ENCODE results near the gene PLEKHJ1. TPM values are rescaled to one million over a fixed set of nuclear protein-coding genes. Genes with fewer than 3 reads are reported as not detected.

PLEKHJ1 gene
- polyA plus RNA-seq, 1 donor, result 115 TPM

- H3K27me3 ChIP-seq (ENCODE audit: control insufficient read depth, insufficient read depth, low read length), result no peaks in the 10 kb centered on the region
- WGBS (ENCODE audit: insufficient coverage, low lambda C conversion rate), result no CpG with 5 or more reads among the region's 25 CpGs
- DNase-seq, result no peak
- peaks cover 34% of the 10 kb centered on the region for H3K4me1 ChIP-seq (ENCODE audit: control insufficient read depth, insufficient read depth, low read length)
- H3K27ac ChIP-seq (ENCODE audit: low read length), result no peak overlapping the region
- H3K9me3 ChIP-seq (ENCODE audit: control insufficient read depth, low read depth, low read length), result no peaks in the 10 kb centered on the region
- no peak overlapping the region for H3K4me3 ChIP-seq (ENCODE audit: low read length)
- peaks cover 54% of the 10 kb centered on the region for H3K36me3 ChIP-seq (ENCODE audit: control insufficient read depth, insufficient read depth, low read length)
These were observed 2.4 kb downstream of the PLEKHJ1 start for GRCh38 chr19:2233601-2234280.

DNA sequence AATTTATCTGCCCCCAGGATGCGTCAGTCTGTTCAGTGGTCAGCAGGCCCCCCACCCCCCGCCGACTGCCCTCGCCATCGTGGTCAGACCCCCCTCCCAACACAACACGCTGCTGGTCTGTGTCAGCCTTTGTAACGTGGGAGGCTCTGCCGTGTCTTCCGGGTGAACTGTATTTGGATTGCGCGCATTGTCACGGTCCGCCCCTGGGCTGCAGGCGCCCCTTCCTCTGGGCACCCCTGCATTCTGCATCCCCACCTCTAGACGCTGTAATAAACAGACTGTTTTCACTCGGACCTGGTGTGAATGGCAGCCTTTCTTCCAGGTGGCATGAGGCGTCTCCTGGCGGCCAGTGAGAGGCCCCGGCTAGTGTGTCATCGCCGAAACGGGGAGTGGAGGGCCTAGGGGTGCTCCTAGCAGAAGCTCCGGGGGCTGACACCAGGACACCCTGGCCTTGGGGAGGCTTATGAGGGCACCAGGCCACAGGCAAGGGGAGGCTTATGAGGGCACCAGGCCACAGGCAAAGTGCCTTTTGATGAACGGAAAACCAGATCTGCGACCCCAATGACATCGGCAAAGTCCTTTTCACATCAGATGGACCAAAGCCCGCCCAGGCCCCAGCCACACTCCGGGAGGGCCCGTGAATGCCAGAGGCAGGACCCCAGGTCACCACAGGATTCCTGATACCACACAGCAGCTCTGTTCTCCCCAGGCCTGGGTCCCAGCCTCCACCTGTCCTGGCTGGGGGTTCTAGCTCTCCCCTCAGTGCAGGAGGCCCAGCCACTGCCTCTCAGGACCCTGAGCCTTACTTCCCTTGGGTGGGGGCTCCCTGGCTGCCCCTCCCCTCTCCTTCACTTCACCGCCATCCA is 3.6 kb downstream of the PLEKHJ1 start:
- H3K36me3 ChIP-seq (ENCODE audit: control insufficient read depth, insufficient read depth, low read length), result peaks cover 59% of the 10 kb centered on the region
- no peak for DNase-seq
- no peaks in the 10 kb centered on the region for H3K27me3 ChIP-seq (ENCODE audit: control insufficient read depth, insufficient read depth, low read length)
- no CpG with 5 or more reads among the region's 30 CpGs for WGBS (ENCODE audit: insufficient coverage, low lambda C conversion rate)
- peaks cover 26% of the 10 kb centered on the region for H3K4me1 ChIP-seq (ENCODE audit: control insufficient read depth, insufficient read depth, low read length)
- no peak overlapping the region for H3K27ac ChIP-seq (ENCODE audit: low read length)
- no peak overlapping the region for H3K4me3 ChIP-seq (ENCODE audit: low read length)
- H3K9me3 ChIP-seq (ENCODE audit: control insufficient read depth, low read depth, low read length), result no peaks in the 10 kb centered on the region

- Histone ChIP-seq H3K9me3 (ENCODE audit: control insufficient read depth, low read depth, low read length) (no peaks in the 10 kb centered on the region), H3K4me1 (ENCODE audit: control insufficient read depth, insufficient read depth, low read length) (peaks cover 23% of the 10 kb centered on the region), H3K27ac (ENCODE audit: low read length) (no peak overlapping the region), H3K36me3 (ENCODE audit: control insufficient read depth, insufficient read depth, low read length) (peaks cover 64% of the 10 kb centered on the region), H3K27me3 (ENCODE audit: control insufficient read depth, insufficient read depth, low read length) (no peaks in the 10 kb centered on the region), H3K4me3 (ENCODE audit: low read length) (no peak overlapping the region)
- WGBS (ENCODE audit: insufficient coverage, low lambda C conversion rate), result no CpG with 5 or more reads among the region's 21 CpGs
- DNase-seq, result no peak
These were observed 4.4 kb downstream of the PLEKHJ1 start for GRCh38 chr19:2231621-2232221.

DNA sequence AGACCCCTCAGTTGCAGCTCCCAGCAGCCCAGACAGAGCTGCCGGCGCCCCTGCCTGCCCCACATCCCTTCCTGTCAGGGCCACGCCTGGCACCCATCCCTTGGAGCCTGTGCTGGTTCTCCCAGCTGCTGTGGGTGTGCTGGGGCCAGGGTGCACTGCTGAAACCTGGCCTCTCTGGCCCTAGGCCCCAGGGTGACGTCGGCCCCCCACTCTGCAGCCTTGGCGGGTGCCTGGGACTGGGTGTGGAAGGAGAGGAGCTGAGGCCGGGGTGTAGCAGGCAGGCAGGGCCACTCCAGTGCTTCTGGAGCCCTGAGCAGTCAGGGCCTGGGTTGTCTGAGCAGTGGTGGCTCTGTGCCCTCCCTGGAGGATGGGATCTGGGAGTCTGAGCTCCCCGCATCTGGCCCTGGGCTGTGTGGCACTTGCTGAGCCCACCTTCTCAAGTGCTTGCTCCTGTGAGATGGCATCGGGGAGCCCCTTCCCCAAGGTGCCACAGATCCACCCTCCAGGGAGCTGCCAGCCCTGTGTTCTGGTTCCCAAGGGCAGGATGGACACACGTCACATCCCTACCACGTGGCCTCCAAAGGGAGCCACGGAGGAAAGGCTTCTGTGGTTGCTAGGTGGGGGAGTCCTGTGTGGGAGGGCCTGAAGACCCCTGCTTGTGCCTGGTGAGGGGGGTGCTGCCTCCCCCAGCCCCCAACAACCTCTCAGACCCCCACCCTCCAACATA is 5.2 kb downstream of the PLEKHJ1 start:
- Histone ChIP-seq H3K9me3 (ENCODE audit: control insufficient read depth, low read depth, low read length) (no peaks in the 10 kb centered on the region), H3K27me3 (ENCODE audit: control insufficient read depth, insufficient read depth, low read length) (no peaks in the 10 kb centered on the region), H3K4me1 (ENCODE audit: control insufficient read depth, insufficient read depth, low read length) (peaks cover 23% of the 10 kb centered on the region), H3K27ac (ENCODE audit: low read length) (no peak overlapping the region), H3K4me3 (ENCODE audit: low read length) (no peak overlapping the region), H3K36me3 (ENCODE audit: control insufficient read depth, insufficient read depth, low read length) (peaks cover 70% of the 10 kb centered on the region)
- WGBS (ENCODE audit: insufficient coverage, low lambda C conversion rate), result no CpG with 5 or more reads among the region's 12 CpGs
- no peak for DNase-seq

- H3K27ac ChIP-seq (ENCODE audit: low read length), result no peak overlapping the region
- peaks cover 78% of the 10 kb centered on the region for H3K36me3 ChIP-seq (ENCODE audit: control insufficient read depth, insufficient read depth, low read length)
- no peaks in the 10 kb centered on the region for H3K9me3 ChIP-seq (ENCODE audit: control insufficient read depth, low read depth, low read length)
- H3K4me3 ChIP-seq (ENCODE audit: low read length), result no peak overlapping the region
- H3K27me3 ChIP-seq (ENCODE audit: control insufficient read depth, insufficient read depth, low read length), result no peaks in the 10 kb centered on the region
- WGBS (ENCODE audit: insufficient coverage, low lambda C conversion rate), result no CpG with 5 or more reads among the region's 43 CpGs
- H3K4me1 ChIP-seq (ENCODE audit: control insufficient read depth, insufficient read depth, low read length), result peaks cover 22% of the 10 kb centered on the region
- no peak for DNase-seq
These were observed 6.0 kb downstream of the PLEKHJ1 start for GRCh38 chr19:2230033-2230531.

- no CpG with 5 or more reads among the region's 45 CpGs for WGBS (ENCODE audit: insufficient coverage, low lambda C conversion rate)
These were observed 6.8 kb downstream of the PLEKHJ1 start for GRCh38 chr19:2229103-2230032.

GRCh38 chr19:2228157-2229030 is 7.7 kb downstream of the PLEKHJ1 start:
- peaks cover 7% of the 10 kb centered on the region for H3K4me1 ChIP-seq (ENCODE audit: control insufficient read depth, insufficient read depth, low read length)
- WGBS (ENCODE audit: insufficient coverage, low lambda C conversion rate), result no CpG with 5 or more reads among the region's 48 CpGs
- no peak for DNase-seq
- peaks cover 81% of the 10 kb centered on the region for H3K36me3 ChIP-seq (ENCODE audit: control insufficient read depth, insufficient read depth, low read length)
- no peak overlapping the region for H3K4me3 ChIP-seq (ENCODE audit: low read length)
- H3K27ac ChIP-seq (ENCODE audit: low read length), result no peak overlapping the region
- H3K27me3 ChIP-seq (ENCODE audit: control insufficient read depth, insufficient read depth, low read length), result no peaks in the 10 kb centered on the region
- H3K9me3 ChIP-seq (ENCODE audit: control insufficient read depth, low read depth, low read length), result no peaks in the 10 kb centered on the region

More at GRCh38 chr19:2229103-2230032, 6.8 kb downstream of the PLEKHJ1 start:
- no peak for DNase-seq
- peaks cover 16% of the 10 kb centered on the region for H3K4me1 ChIP-seq (ENCODE audit: control insufficient read depth, insufficient read depth, low read length)
- H3K27ac ChIP-seq (ENCODE audit: low read length), result no peak overlapping the region
- H3K36me3 ChIP-seq (ENCODE audit: control insufficient read depth, insufficient read depth, low read length), result peaks cover 83% of the 10 kb centered on the region
- no peaks in the 10 kb centered on the region for H3K9me3 ChIP-seq (ENCODE audit: control insufficient read depth, low read depth, low read length)
- no peak overlapping the region for H3K4me3 ChIP-seq (ENCODE audit: low read length)
- no peaks in the 10 kb centered on the region for H3K27me3 ChIP-seq (ENCODE audit: control insufficient read depth, insufficient read depth, low read length)

DNA sequence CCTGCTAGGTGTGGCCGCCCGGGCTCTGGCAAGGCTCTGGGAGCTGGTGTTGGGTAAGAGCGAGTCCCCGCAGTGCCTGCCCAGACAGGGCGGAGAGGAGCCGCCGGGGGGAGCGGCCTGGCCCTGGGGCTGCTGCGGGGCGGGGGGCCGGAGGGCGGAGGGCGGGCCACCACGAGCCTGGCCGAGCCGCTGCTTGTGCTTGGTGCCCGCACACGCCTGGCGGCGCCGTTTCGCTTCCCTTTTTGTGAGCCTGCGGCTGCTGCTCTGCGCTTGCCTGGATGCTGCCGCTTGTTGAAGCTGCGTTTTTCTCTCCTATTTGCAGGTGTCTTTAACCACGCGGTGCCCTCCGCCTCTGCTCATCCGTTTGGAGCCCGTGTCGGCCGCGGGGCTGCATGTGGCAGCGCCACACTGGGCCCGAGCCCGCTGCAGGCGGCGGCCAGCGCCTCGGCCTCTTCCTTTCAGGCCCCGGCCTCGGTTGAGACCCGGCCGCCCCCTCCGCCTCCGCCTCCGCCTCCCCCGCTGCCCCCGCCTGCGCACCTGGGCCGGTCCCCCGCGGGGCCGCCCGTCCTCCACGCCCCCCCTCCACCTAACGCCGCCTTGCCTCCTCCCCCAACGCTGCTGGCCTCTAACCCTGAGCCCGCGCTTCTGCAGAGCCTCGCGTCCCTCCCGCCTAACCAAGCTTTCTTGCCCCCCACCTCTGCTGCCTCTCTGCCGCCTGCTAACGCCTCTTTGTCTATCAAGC is 8.5 kb downstream of the PLEKHJ1 start:
- H3K27ac ChIP-seq (ENCODE audit: low read length), result no peak overlapping the region
- no CpG with 5 or more reads among the region's 67 CpGs for WGBS (ENCODE audit: insufficient coverage, low lambda C conversion rate)
- H3K36me3 ChIP-seq (ENCODE audit: control insufficient read depth, insufficient read depth, low read length), result peaks cover 80% of the 10 kb centered on the region

More for the DNA sequence above, 8.5 kb downstream of the PLEKHJ1 start:
- no peaks in the 10 kb centered on the region for H3K9me3 ChIP-seq (ENCODE audit: control insufficient read depth, low read depth, low read length)
- no peaks in the 10 kb centered on the region for H3K27me3 ChIP-seq (ENCODE audit: control insufficient read depth, insufficient read depth, low read length)
- H3K4me3 ChIP-seq (ENCODE audit: low read length), result no peak overlapping the region
- DNase-seq, result no peak
- no peaks in the 10 kb centered on the region for H3K4me1 ChIP-seq (ENCODE audit: control insufficient read depth, insufficient read depth, low read length)

Measured in large intestine (tissue), 3 donors.